IMR-90 (cell line): ENCODE results near the gene STRA6.

ENCODE experiments used
- CHD1 ChIP-seq: IDR thresholded peaks from 2 replicates; pipeline ENCODE4 v1.6.1; 2012; ENCODE audit warnings: low read depth, low read length, improper control_type of control experiment
- MAFK ChIP-seq: IDR thresholded peaks from 2 replicates; pipeline ENCODE4 v1.6.1; 2012; ENCODE audit warnings: low read depth, low read length, improper control_type of control experiment
- MAZ ChIP-seq: IDR thresholded peaks from 2 replicates; pipeline ENCODE4 v1.6.1; 2012; ENCODE audit warnings: low read depth, mild to moderate bottlenecking, low read length, improper control_type of control experiment, moderate library complexity, borderline replicate concordance
- POLR2A ChIP-seq: IDR thresholded peaks from 2 replicates; pipeline ENCODE4 v1.6.1; 2012; ENCODE audit warnings: mild to moderate bottlenecking, low read depth, low read length
- RCOR1 ChIP-seq: IDR thresholded peaks from 2 replicates; pipeline ENCODE4 v1.6.1; 2012; ENCODE audit warnings: mild to moderate bottlenecking, low read length, improper control_type of control experiment; ENCODE audit not compliant: insufficient replicate concordance
- RFX5 ChIP-seq: IDR thresholded peaks from 2 replicates; pipeline ENCODE4 v1.8.0; 2012; ENCODE audit warnings: low read depth, mild to moderate bottlenecking, low read length, moderate library complexity
- SMC3 ChIP-seq: fragments of 150-350 bp; IDR thresholded peaks from 2 replicates; pipeline ENCODE4 v1.6.1; 2016; ENCODE audit warnings: low read depth, mild to moderate bottlenecking, antibody characterized with exemption, low read length, moderate library complexity
- TF ChIP-seq, protein P1 (sequence below): conservative IDR thresholded peaks from 2 replicates; pipeline ENCODE4 v1.5.1; 2012; ENCODE audit warnings: mild to moderate bottlenecking, low read depth, low read length, improper control_type of control experiment
- TF ChIP-seq, protein P2 (sequence below): fragments of 150-350 bp; IDR thresholded peaks from 2 replicates; pipeline ENCODE4 v1.6.1; 2017; ENCODE audit warnings: mild to moderate bottlenecking, antibody characterized with exemption, low read length, low read depth

DNA sequence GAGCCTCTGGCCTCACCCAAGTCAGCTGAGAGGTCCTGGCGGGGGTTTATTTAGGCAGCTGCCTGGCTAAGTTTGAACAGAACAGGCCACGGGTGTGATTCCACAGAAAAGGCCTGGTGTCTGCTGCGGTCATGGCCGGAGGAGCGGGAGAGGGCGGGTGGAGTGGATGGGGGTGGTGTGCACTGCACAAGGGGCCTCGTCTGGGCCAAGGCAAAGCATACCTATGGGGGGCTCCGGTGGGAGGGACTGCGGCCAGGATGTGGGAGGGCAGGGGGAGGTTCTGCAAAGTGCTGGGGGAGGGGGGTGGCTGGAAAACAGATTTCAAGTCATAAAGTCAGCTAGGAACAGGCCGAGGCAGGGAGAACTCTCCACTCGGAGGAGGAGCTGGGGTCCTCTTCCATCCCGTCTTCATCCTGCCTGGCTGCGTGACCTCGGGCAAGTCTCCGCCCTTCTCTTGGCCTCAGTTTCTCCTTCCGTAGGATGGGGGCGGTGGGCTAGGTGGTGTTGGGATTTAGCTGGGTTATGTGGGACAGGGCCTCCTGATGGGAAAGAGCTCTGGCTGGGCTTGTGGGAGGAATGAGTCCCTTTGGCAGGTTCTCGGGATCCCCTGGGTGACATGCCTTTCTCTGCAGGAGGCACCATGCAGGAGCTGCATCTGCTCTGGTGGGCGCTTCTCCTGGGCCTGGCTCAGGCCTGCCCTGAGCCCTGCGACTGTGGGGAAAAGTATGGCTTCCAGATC is 28.2 kb downstream of the STRA6 start:
- TF ChIP-seq, protein P1, sequence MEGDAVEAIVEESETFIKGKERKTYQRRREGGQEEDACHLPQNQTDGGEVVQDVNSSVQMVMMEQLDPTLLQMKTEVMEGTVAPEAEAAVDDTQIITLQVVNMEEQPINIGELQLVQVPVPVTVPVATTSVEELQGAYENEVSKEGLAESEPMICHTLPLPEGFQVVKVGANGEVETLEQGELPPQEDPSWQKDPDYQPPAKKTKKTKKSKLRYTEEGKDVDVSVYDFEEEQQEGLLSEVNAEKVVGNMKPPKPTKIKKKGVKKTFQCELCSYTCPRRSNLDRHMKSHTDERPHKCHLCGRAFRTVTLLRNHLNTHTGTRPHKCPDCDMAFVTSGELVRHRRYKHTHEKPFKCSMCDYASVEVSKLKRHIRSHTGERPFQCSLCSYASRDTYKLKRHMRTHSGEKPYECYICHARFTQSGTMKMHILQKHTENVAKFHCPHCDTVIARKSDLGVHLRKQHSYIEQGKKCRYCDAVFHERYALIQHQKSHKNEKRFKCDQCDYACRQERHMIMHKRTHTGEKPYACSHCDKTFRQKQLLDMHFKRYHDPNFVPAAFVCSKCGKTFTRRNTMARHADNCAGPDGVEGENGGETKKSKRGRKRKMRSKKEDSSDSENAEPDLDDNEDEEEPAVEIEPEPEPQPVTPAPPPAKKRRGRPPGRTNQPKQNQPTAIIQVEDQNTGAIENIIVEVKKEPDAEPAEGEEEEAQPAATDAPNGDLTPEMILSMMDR, result no peak
- no peak for TF ChIP-seq SMC3
- no peak for TF ChIP-seq RCOR1
- no peak for TF ChIP-seq MAFK
- TF ChIP-seq CHD1, result no peak
- TF ChIP-seq MAZ, result no peak
- TF ChIP-seq POLR2A, result no peak
- TF ChIP-seq RFX5, result no peak
- TF ChIP-seq, protein P2, sequence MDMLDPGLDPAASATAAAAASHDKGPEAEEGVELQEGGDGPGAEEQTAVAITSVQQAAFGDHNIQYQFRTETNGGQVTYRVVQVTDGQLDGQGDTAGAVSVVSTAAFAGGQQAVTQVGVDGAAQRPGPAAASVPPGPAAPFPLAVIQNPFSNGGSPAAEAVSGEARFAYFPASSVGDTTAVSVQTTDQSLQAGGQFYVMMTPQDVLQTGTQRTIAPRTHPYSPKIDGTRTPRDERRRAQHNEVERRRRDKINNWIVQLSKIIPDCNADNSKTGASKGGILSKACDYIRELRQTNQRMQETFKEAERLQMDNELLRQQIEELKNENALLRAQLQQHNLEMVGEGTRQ, result no peak
